ENCODE data around the gene MCM9. TPM values are rescaled to one million over a fixed set of nuclear protein-coding genes. Genes with fewer than 3 reads are reported as not detected.

Gene MCM9
- total and polyA plus RNA-seq, 2 of the 13 experiments (the other 11 are each of a cell fraction or from before 2014, with no cell fraction given), result 3.8 to 17.2 TPM

DNA sequence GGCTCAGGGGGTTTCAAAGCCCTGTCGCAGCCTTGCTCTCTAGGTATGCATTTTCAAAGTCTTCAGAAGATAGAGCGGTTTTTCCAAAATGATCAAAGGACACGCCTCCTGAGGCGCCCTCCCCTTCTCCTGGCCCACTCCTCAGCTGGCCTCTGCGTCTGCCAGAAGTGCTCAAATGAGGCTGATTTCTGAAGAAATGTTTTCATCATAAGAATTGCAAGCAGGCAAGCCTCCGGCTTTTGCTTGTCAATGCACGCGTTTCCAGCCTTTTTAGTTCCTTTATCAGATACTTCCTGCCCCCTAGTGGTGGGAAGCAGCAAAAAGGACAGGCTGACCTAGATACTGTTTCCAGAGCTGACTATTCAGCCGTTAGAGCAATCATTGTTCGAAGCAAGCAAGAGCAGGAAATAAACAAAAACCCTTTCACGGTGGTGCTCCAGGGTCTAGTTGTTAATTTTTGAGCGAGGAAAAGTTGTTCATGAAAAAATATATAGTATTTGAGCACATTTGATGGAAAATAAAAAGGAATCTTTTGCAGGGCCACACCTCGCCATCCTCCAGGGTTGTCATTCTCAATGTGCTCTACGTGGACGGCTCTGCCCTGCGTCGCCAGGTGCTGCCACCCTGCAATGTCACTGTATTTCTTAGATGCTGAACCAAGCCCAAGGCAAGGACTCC lies 134.4 kb downstream of the MCM9 start (continued):
- TF ChIP-seq, protein P1, sequence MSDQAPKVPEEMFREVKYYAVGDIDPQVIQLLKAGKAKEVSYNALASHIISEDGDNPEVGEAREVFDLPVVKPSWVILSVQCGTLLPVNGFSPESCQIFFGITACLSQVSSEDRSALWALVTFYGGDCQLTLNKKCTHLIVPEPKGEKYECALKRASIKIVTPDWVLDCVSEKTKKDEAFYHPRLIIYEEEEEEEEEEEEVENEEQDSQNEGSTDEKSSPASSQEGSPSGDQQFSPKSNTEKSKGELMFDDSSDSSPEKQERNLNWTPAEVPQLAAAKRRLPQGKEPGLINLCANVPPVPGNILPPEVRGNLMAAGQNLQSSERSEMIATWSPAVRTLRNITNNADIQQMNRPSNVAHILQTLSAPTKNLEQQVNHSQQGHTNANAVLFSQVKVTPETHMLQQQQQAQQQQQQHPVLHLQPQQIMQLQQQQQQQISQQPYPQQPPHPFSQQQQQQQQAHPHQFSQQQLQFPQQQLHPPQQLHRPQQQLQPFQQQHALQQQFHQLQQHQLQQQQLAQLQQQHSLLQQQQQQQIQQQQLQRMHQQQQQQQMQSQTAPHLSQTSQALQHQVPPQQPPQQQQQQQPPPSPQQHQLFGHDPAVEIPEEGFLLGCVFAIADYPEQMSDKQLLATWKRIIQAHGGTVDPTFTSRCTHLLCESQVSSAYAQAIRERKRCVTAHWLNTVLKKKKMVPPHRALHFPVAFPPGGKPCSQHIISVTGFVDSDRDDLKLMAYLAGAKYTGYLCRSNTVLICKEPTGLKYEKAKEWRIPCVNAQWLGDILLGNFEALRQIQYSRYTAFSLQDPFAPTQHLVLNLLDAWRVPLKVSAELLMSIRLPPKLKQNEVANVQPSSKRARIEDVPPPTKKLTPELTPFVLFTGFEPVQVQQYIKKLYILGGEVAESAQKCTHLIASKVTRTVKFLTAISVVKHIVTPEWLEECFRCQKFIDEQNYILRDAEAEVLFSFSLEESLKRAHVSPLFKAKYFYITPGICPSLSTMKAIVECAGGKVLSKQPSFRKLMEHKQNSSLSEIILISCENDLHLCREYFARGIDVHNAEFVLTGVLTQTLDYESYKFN (CRISPR knock-in tag; conservative IDR thresholded peaks at IDR 0.05), result no peak
- 0 out of 2 replicates have a peak, but pooled peaks have one; percentile 40 for TF ChIP-seq RFXAP (CRISPR knock-in tag; IDR thresholded peaks at IDR 0.05; ENCODE audit: borderline replicate concordance)
- TF ChIP-seq SALL2 (CRISPR knock-in tag; IDR thresholded peaks at IDR 0.05), result 0 out of 2 replicates have a peak, but pooled peaks have one; percentile 17
- TF ChIP-seq, protein P2, sequence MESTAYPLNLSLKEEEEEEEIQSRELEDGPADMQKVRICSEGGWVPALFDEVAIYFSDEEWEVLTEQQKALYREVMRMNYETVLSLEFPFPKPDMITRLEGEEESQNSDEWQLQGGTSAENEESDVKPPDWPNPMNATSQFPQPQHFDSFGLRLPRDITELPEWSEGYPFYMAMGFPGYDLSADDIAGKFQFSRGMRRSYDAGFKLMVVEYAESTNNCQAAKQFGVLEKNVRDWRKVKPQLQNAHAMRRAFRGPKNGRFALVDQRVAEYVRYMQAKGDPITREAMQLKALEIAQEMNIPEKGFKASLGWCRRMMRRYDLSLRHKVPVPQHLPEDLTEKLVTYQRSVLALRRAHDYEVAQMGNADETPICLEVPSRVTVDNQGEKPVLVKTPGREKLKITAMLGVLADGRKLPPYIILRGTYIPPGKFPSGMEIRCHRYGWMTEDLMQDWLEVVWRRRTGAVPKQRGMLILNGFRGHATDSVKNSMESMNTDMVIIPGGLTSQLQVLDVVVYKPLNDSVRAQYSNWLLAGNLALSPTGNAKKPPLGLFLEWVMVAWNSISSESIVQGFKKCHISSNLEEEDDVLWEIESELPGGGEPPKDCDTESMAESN (CRISPR knock-in tag; conservative IDR thresholded peaks at IDR 0.05), result no peak
- TF ChIP-seq, protein P3, sequence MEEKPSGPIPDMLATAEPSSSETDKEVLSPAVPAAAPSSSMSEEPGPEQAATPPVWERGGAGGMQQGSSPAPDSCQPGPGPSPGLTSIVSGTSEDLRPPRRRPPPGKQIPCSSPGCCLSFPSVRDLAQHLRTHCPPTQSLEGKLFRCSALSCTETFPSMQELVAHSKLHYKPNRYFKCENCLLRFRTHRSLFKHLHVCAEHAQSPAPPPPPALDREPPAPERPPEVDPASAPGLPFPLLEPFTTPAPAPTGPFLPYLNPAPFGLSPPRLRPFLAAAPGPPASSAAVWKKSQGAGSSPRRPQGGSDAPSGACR (CRISPR knock-in tag; IDR thresholded peaks at IDR 0.05), result no peak
- TF ChIP-seq ZNF143 (CRISPR knock-in tag; IDR thresholded peaks at IDR 0.05), result no peak
- TF ChIP-seq MED1 (CRISPR knock-in tag; IDR thresholded peaks at IDR 0.05), result no peak
- 0 out of 2 replicates have a peak, but pooled peaks have one; percentile 49 for TF ChIP-seq ZNF501 (CRISPR knock-in tag; IDR thresholded peaks at IDR 0.05)
- 0 out of 2 replicates have a peak, but pooled peaks have one; percentile 49 for TF ChIP-seq KDM4B (CRISPR knock-in tag; IDR thresholded peaks at IDR 0.05)
- no peak for TF ChIP-seq SRSF4 (IDR thresholded peaks at IDR 0.05; ENCODE audit: low read depth, low read length, poor library complexity, severe bottlenecking)
- TF ChIP-seq, protein P4, sequence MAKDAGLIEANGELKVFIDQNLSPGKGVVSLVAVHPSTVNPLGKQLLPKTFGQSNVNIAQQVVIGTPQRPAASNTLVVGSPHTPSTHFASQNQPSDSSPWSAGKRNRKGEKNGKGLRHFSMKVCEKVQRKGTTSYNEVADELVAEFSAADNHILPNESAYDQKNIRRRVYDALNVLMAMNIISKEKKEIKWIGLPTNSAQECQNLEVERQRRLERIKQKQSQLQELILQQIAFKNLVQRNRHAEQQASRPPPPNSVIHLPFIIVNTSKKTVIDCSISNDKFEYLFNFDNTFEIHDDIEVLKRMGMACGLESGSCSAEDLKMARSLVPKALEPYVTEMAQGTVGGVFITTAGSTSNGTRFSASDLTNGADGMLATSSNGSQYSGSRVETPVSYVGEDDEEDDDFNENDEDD (CRISPR knock-in tag; IDR thresholded peaks at IDR 0.05; ENCODE audit: borderline replicate concordance), result peak; percentile 20; the same call in 1 of the 2 replicates
- TF ChIP-seq ZNF256 (CRISPR knock-in tag; conservative IDR thresholded peaks at IDR 0.05), result no peak
- TF ChIP-seq MAZ (IDR thresholded peaks at IDR 0.05; ENCODE audit: borderline replicate concordance, low read depth, low read length), result no peak
- no peak for TF ChIP-seq MAZ (CRISPR knock-in tag; IDR thresholded peaks at IDR 0.05; ENCODE audit: low read depth)
- TF ChIP-seq, protein P5, sequence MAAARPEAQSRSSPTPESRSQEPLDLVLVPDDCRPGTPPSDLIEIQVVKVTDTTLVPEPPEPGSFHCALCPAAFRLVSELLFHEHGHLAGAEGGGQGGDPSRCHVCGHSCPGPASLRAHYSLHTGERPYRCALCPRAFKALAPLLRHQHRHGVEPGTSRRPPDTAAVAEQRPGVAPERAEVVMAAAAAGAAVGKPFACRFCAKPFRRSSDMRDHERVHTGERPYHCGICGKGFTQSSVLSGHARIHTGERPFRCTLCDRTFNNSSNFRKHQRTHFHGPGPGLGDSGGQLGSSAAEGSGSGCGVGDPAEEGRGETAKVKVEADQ (CRISPR knock-in tag; IDR thresholded peaks at IDR 0.05; ENCODE audit: borderline replicate concordance), result no peak
- TF ChIP-seq, protein P6, sequence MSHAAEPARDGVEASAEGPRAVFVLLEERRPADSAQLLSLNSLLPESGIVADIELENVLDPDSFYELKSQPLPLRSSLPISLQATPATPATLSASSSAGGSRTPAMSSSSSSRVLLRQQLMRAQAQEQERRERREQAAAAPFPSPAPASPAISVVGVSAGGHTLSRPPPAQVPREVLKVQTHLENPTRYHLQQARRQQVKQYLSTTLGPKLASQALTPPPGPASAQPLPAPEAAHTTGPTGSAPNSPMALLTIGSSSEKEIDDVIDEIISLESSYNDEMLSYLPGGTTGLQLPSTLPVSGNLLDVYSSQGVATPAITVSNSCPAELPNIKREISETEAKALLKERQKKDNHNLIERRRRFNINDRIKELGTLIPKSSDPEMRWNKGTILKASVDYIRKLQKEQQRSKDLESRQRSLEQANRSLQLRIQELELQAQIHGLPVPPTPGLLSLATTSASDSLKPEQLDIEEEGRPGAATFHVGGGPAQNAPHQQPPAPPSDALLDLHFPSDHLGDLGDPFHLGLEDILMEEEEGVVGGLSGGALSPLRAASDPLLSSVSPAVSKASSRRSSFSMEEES (CRISPR knock-in tag; IDR thresholded peaks at IDR 0.05), result no peak
- TF ChIP-seq HNRNPH1 (optimal IDR thresholded peaks at IDR 0.05; ENCODE audit: low read depth, low read length), result no peak
- no peak for TF ChIP-seq KLF11 (CRISPR knock-in tag; IDR thresholded peaks at IDR 0.05)
- TF ChIP-seq POLR2G (IDR thresholded peaks at IDR 0.05; ENCODE audit: low read depth, low read length), result no peak
